ENCODE measurements around the gene ARHGAP5.

The ARHGAP5 gene

GRCh38 chr14:32078858-32079216, 1.7 kb downstream of the ARHGAP5 start:
- TF ChIP-seq CTCF (IDR thresholded peaks at IDR 0.05; ENCODE audit: borderline replicate concordance, control extremely low read depth, extremely low read depth, insufficient read depth, missing control alignments): no peak
- in situ Hi-C loops (cut with MboI; ENCODE audit: low sequenced_read_pairs, unreplicated experiment): loop anchor here (10.0 kb wide), 1 partner anchor 176 kb away; no protein-coding TSS in a partner anchor
- DNase-seq (ENCODE audit: low spot score): no peak

DNA sequence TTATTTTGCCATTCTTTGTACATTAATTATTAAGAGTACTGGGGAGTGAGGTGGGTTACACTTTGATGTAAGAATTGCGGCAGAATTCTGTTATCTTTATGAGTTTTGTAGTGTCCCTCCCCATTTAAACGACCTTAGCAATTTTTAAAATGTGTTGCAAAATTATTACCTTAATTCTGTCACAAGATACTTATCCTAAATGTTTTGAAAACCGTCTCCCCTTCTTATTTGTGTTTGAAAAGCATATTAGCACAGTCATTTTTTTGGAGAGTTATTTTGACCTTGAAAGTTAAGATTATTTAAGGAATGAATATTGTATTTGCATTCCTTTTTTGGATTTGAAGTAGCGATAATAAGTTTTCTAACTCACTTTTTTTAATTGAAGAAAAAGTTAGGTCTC, 2.2 kb downstream of the ARHGAP5 start:
- TF ChIP-seq CTCF (IDR thresholded peaks at IDR 0.05; ENCODE audit: borderline replicate concordance, control extremely low read depth, extremely low read depth, insufficient read depth, missing control alignments): no peak
- in situ Hi-C loops (cut with MboI; ENCODE audit: low sequenced_read_pairs, unreplicated experiment): loop anchor here (10.0 kb wide), 1 partner anchor 176 kb away; no protein-coding TSS in a partner anchor
- no peak for DNase-seq (ENCODE audit: low spot score)

DNA sequence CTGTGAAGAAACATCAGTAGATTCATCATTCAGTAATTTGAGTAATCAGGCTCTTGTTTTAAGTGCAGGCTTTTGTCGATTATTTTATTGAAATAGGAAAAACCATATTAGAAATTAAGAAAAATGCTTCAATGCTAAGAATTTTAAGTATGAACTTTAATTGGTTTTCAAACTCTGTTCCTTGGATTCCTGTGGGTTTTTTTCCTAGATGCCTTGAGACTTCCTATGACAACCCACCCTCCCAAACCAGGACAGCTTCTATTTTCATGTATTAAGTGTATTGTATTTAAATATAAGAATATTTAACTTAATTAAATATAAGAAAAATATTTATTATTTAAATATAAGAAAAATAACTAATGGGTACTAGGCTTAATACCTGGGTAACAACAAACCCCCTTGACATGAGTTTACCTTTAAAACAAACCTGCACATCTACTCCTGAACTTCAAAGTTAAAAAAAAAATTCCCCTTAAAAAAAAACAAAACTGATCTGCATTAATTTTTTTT, 3.0 kb downstream of the ARHGAP5 start:
- no peak for TF ChIP-seq CTCF (IDR thresholded peaks at IDR 0.05; ENCODE audit: borderline replicate concordance, control extremely low read depth, extremely low read depth, insufficient read depth, missing control alignments)

GRCh38 chr14:32081901-32082300, 4.8 kb downstream of the ARHGAP5 start:
- no peak for DNase-seq (ENCODE audit: low spot score)
- no peak for TF ChIP-seq CTCF (IDR thresholded peaks at IDR 0.05; ENCODE audit: borderline replicate concordance, control extremely low read depth, extremely low read depth, insufficient read depth, missing control alignments)
- in situ Hi-C loops (cut with MboI; ENCODE audit: low sequenced_read_pairs, unreplicated experiment): no loop called here

More for the DNA sequence above, 3.0 kb downstream of the ARHGAP5 start:
- no peak for DNase-seq (ENCODE audit: low spot score)
- in situ Hi-C loops (cut with MboI; ENCODE audit: low sequenced_read_pairs, unreplicated experiment): no loop called here

GRCh38 chr14:32083315-32083624, 6.2 kb downstream of the ARHGAP5 start:
- in situ Hi-C loops (cut with MboI; ENCODE audit: low sequenced_read_pairs, unreplicated experiment): no loop called here

DNA sequence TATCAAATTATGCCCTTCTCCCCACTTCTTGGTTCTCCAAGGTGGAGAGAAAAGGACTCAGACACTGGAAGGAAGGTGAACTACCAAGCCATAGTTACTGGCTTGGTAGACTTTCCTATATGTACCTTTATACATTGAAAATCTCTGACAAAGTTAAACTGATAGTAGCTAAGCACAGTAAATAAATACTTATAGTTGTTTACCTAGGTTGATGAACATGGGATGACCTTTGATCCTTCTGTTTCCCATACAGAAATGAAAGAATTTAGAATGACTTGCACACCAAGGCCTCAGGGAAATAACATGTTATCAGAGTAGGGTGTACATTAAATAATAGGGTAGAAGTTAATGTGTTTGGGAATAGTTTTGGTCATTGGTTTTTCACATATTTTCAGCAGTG, 6.7 kb downstream of the ARHGAP5 start:
- in situ Hi-C loops (cut with MboI; ENCODE audit: low sequenced_read_pairs, unreplicated experiment): no loop called here
- no peak for DNase-seq (ENCODE audit: low spot score)
- TF ChIP-seq CTCF (IDR thresholded peaks at IDR 0.05; ENCODE audit: borderline replicate concordance, control extremely low read depth, extremely low read depth, insufficient read depth, missing control alignments): no peak

More at GRCh38 chr14:32083315-32083624, 6.2 kb downstream of the ARHGAP5 start:
- no peak for DNase-seq (ENCODE audit: low spot score)
- TF ChIP-seq CTCF (IDR thresholded peaks at IDR 0.05; ENCODE audit: borderline replicate concordance, control extremely low read depth, extremely low read depth, insufficient read depth, missing control alignments): no peak
